DND-41 (cell line): ENCODE measurements around the gene RAPGEF2.
"Not testable (repeated sequence)": the region's sequence is repeated elsewhere in the genome, so short reads cannot be mapped to it uniquely, and the experiment has no call there.

ENCODE experiments used
- ATAC-seq: fragments of 200-7000 bp; cut with Tn5 transposase; 3 replicates; pipeline ENCODE4 v1.9.1; 2021; ENCODE audit warnings: low read depth; ENCODE audit not compliant: insufficient read depth
- DNase-seq: peaks from one replicate; pipeline ENCODE4 v3.0.0-alpha.2; 2020
- H2AFZ ChIP-seq: 2 replicates; pipeline ENCODE4 v1.6.0; 2012; ENCODE audit warnings: low read depth, low read length
- H3K27ac ChIP-seq: 2 replicates; pipeline ENCODE4 v1.5.1; 2012; ENCODE audit warnings: low read length, inconsistent platforms
- H3K27me3 ChIP-seq: fragments of 200-600 bp; sonication (generic); 2 replicates; pipeline ENCODE4 v1.6.0; 2012; ENCODE audit warnings: low read length, mild to moderate bottlenecking, inconsistent platforms; ENCODE audit not compliant: insufficient read depth, poor library complexity
- H3K36me3 ChIP-seq: 2 replicates; pipeline ENCODE4 v1.5.1; 2012; ENCODE audit warnings: low read length, inconsistent platforms; ENCODE audit not compliant: insufficient read depth
- H3K4me1 ChIP-seq: 2 replicates; pipeline ENCODE4 v1.5.1; 2012; ENCODE audit warnings: mild to moderate bottlenecking, low read length; ENCODE audit not compliant: insufficient read depth
- H3K4me2 ChIP-seq: 2 replicates; pipeline ENCODE4 v1.6.0; 2012; ENCODE audit warnings: mild to moderate bottlenecking, moderate library complexity, low read length, inconsistent platforms; ENCODE audit not compliant: insufficient read depth
- H3K4me3 ChIP-seq, 2 experiments: fragments of 200-600 bp in 1 of 2; shearing (Covaris generic) in 1 of 2; 2 replicates each; pipeline ENCODE4 v1.5.1; 2012 to 2016; ENCODE audit warnings: inconsistent platforms in 2 of 2, low read length in 2 of 2, mild to moderate bottlenecking in 2 of 2, low read depth in 1 of 2, moderate library complexity in 1 of 2
- H3K79me2 ChIP-seq: 2 replicates; pipeline ENCODE4 v1.6.0; 2012; ENCODE audit warnings: low read length, inconsistent platforms; ENCODE audit not compliant: insufficient read depth
- H3K9ac ChIP-seq: 2 replicates; pipeline ENCODE4 v1.6.0; 2012; ENCODE audit warnings: low read depth, mild to moderate bottlenecking, inconsistent platforms, low read length, moderate library complexity
- H3K9me3 ChIP-seq: 2 replicates; pipeline ENCODE4 v1.5.1; 2012; ENCODE audit warnings: low read length, moderate library complexity, mild to moderate bottlenecking, inconsistent platforms; ENCODE audit not compliant: insufficient read depth, severe bottlenecking
- H4K20me1 ChIP-seq: 2 replicates; pipeline ENCODE4 v1.6.0; 2012; ENCODE audit warnings: low read length; ENCODE audit not compliant: insufficient read depth
- CTCF ChIP-seq: IDR thresholded peaks from 2 replicates; pipeline ENCODE4 v1.5.1; 2012; ENCODE audit warnings: borderline replicate concordance, low read length, moderate library complexity, mild to moderate bottlenecking; ENCODE audit not compliant: poor library complexity, severe bottlenecking; ENCODE audit errors: extremely low read depth
- EZH2 ChIP-seq: IDR thresholded peaks from 3 replicates; pipeline ENCODE4 v1.6.1; 2012; ENCODE audit warnings: borderline replicate concordance, low read depth, mild to moderate bottlenecking, moderate library complexity, low read length, inconsistent platforms; ENCODE audit not compliant: severe bottlenecking

The RAPGEF2 gene

DNA sequence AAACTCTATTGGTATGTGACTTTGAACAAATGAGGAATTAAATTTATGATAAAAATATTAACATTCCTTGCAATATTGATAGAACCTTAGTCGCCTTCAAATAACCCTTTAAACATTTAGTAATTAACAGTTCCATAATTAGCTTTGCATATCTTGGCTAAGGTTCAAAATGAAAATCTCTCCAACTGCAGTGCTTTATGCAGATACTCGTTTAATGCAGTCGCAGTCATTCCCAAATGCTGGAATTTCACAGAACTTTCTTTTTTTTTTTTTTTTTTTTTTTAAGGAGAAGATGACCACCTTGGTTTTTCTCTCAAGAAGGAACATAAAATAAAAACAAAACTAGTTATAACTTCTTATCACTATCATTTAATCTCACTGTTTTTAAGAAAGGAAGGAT is 5.2 kb downstream of the RAPGEF2 start:
- no peak overlapping the region for H2AFZ ChIP-seq
- no peaks in the 10 kb centered on the region for H3K9me3 ChIP-seq
- H3K4me1 ChIP-seq = peaks cover 27% of the 10 kb centered on the region
- ATAC-seq (no peak), DNase-seq (no peak)
- no peaks in the 10 kb centered on the region for H3K36me3 ChIP-seq
- H3K4me2 ChIP-seq = no peak overlapping the region
- peaks cover 28% of the 10 kb centered on the region for H3K79me2 ChIP-seq
- H3K4me3 ChIP-seq = no peak overlapping the region
- TF ChIP-seq CTCF (no peak), EZH2 (no peak)
- peaks cover 24% of the 10 kb centered on the region; the same call in 1 of the 2 replicates for H4K20me1 ChIP-seq
- H3K9ac ChIP-seq = no peak overlapping the region
- no peak overlapping the region for H3K27ac ChIP-seq
- no peaks in the 10 kb centered on the region for H3K27me3 ChIP-seq

- no peaks in the 10 kb centered on the region for H3K27me3 ChIP-seq
- H3K36me3 ChIP-seq = no peaks in the 10 kb centered on the region
- no peak overlapping the region for H3K27ac ChIP-seq
- H3K79me2 ChIP-seq = peaks cover 17% of the 10 kb centered on the region
- H3K9me3 ChIP-seq = no peaks in the 10 kb centered on the region
- peaks cover 7% of the 10 kb centered on the region; the same call in 1 of the 2 replicates for H3K4me1 ChIP-seq
- H2AFZ ChIP-seq = no peak overlapping the region
- ATAC-seq (no peak), DNase-seq (no peak)
- H3K4me3 ChIP-seq = no peak overlapping the region
- peaks cover 5% of the 10 kb centered on the region; the same call in 1 of the 2 replicates for H4K20me1 ChIP-seq
- TF ChIP-seq CTCF (no peak), EZH2 (no peak)
- H3K9ac ChIP-seq = no peak overlapping the region
- no peak overlapping the region for H3K4me2 ChIP-seq
These were observed 8.1 kb downstream of the RAPGEF2 start for GRCh38 chr4:159110961-159111360.

- no peaks in the 10 kb centered on the region for H3K27me3 ChIP-seq
- H3K36me3 ChIP-seq = no peaks in the 10 kb centered on the region
- DNase-seq (no peak), ATAC-seq (no peak)
- peaks cover 16% of the 10 kb centered on the region for H3K79me2 ChIP-seq
- H3K4me2 ChIP-seq = no peak overlapping the region
- H3K4me1 ChIP-seq = 0 out of 2 replicates have a peak, but pooled peaks cover 4% of the 10 kb centered on the region
- no peak overlapping the region for H3K9ac ChIP-seq
- peaks cover 4% of the 10 kb centered on the region; the same call in 1 of the 2 replicates for H4K20me1 ChIP-seq
- TF ChIP-seq EZH2 (no peak), CTCF (no peak)
- no peaks in the 10 kb centered on the region for H3K9me3 ChIP-seq
- H3K4me3 ChIP-seq = no peak overlapping the region
- H3K27ac ChIP-seq = no peak overlapping the region
- H2AFZ ChIP-seq = no peak overlapping the region
These were observed 8.5 kb downstream of the RAPGEF2 start for GRCh38 chr4:159111416-159111815.

DNA sequence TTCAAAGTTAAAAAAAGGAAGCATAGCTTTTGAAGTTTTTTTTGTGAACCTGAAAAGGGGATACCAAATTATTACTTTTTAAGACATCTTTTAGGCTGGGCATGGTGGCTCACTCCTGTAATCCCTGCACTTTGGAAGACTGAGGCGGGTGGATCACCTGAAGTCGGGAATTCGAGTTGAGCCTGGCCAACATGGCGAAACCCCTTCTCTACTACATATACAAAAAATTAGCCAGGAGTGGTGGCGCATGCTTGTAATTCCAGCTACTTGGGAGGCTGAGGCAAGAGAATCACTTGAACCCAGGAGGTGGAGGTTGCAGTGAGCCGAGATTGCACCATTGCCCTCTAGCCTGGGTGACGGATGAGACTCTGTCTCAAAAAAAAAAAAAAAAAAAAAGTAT is 10.5 kb downstream of the RAPGEF2 start:
- ATAC-seq, H3K9me3 ChIP-seq, H3K9ac ChIP-seq, H3K4me3 ChIP-seq, H4K20me1 ChIP-seq, H2AFZ ChIP-seq, DNase-seq, H3K4me2 ChIP-seq, H3K27ac ChIP-seq, H3K27me3 ChIP-seq, H3K4me1 ChIP-seq, H3K36me3 ChIP-seq: not testable (repeated sequence)
- H3K79me2 ChIP-seq = peaks cover 16% of the 10 kb centered on the region

GRCh38 chr4:159116098-159116497 is 13.2 kb downstream of the RAPGEF2 start:
- not testable (repeated sequence) for H3K4me2 ChIP-seq, H3K27ac ChIP-seq, H3K4me3 ChIP-seq, H3K9ac ChIP-seq, H3K4me1 ChIP-seq, H3K36me3 ChIP-seq, H3K9me3 ChIP-seq, H4K20me1 ChIP-seq, ATAC-seq, H2AFZ ChIP-seq, DNase-seq, H3K27me3 ChIP-seq
- H3K79me2 ChIP-seq = peaks cover 11% of the 10 kb centered on the region

DNA sequence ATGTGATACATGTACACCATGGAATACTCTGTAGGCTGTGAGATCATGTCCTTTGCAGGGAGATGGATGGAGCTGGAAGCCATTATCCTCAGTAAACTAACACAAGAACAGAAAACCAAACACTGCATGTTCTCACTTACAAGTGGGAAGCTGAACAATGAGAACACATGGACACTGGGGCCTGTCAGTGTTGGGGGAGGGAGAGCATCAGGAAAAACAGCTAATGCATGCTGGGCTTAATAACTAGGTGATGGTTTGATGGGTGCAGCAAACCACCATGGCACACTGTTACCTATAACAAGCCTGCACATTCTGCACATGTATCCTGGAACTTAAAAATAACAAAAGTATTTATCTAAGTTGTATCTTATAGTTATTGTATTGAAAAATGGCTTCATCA is 13.8 kb downstream of the RAPGEF2 start:
- H3K4me3 ChIP-seq, H3K4me2 ChIP-seq, H3K27ac ChIP-seq, ATAC-seq, H4K20me1 ChIP-seq, H3K9ac ChIP-seq, H3K27me3 ChIP-seq, H3K4me1 ChIP-seq, H3K36me3 ChIP-seq, H3K9me3 ChIP-seq, H2AFZ ChIP-seq, DNase-seq: not testable (repeated sequence)
- peaks cover 11% of the 10 kb centered on the region for H3K79me2 ChIP-seq
